Measurements from ENCODE around the gene SLIT3.

Gene SLIT3

DNA sequence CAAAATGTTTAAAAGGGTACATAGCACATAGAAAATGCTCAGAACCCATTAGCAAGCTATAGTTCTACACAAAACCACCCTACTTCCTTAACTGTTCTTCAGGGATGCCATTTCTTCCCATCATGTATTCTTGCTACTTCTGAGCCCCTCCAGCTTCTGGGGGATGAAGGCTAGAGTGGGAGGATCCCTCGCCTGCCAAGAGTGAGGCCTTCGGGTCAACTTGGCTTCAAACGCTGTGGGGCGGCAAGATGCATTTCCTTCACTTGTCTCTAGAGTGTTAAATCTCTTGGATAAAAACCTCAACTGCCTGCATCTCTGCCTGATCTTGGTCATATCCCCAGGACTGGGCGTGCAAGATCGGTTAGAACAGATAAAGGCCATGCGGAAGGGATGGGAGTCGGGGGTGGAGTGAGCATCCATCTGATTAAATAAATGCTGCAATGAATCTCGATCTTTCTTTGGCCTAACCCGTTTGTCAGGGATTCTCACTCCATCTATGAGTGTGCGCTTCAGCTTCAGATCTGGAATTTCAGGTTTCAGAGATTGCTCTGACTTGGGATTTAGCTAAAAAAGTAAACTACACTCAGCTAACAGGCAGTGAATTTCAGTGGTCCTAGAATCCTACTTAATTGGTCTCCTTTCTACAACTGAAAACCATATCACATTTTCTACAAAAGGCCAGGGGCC lies 603.8 kb downstream of the SLIT3 start:
- no peak for TF ChIP-seq CTCF (conservative IDR thresholded peaks at IDR 0.05; ENCODE audit: low read depth, low read length)
- no peak overlapping the region for H3K4me3 ChIP-seq (ENCODE audit: low read depth, low read length)
- DNase-seq (ENCODE audit: low read depth): no peak

GRCh38 chr5:168696611-168697010 lies 604.3 kb downstream of the SLIT3 start:
- no peak for TF ChIP-seq CTCF (conservative IDR thresholded peaks at IDR 0.05; ENCODE audit: low read depth, low read length)
- DNase-seq (ENCODE audit: low read depth): no peak
- no peak overlapping the region for H3K4me3 ChIP-seq (ENCODE audit: low read depth, low read length)

- no peak for DNase-seq (ENCODE audit: low read depth)
- no peak for TF ChIP-seq CTCF (conservative IDR thresholded peaks at IDR 0.05; ENCODE audit: low read depth, low read length)
- H3K4me3 ChIP-seq (ENCODE audit: low read depth, low read length): no peak overlapping the region
These were observed 605.6 kb downstream of the SLIT3 start for GRCh38 chr5:168695301-168695835.

DNA sequence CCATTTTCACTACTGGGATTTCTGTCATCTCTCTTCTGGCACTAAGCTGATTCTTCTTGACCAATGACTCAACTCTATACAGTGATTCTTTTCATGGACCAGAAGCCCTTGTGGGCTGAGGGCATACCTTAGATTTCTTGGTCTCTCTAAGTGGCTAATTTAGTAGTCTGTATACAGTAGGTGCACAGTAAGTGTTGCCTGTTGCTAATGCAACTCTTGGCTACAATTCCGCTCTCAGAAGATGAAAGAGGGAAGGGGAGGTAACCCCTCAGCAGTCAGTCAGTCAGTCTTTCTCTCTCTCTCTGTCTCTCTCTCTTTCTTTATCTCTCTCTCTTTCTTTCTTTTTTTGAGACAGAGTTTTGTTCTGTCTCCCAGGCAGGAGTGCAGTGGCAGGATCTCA lies 606.6 kb downstream of the SLIT3 start:
- no peak overlapping the region for H3K4me3 ChIP-seq (ENCODE audit: low read depth, low read length)
- no peak for DNase-seq (ENCODE audit: low read depth)
- no peak for TF ChIP-seq CTCF (conservative IDR thresholded peaks at IDR 0.05; ENCODE audit: low read depth, low read length)

GRCh38 chr5:168693883-168694282 lies 607.1 kb downstream of the SLIT3 start:
- H3K4me3 ChIP-seq (ENCODE audit: low read depth, low read length): no peak overlapping the region
- DNase-seq (ENCODE audit: low read depth): no peak
- TF ChIP-seq CTCF (conservative IDR thresholded peaks at IDR 0.05; ENCODE audit: low read depth, low read length): no peak

DNA sequence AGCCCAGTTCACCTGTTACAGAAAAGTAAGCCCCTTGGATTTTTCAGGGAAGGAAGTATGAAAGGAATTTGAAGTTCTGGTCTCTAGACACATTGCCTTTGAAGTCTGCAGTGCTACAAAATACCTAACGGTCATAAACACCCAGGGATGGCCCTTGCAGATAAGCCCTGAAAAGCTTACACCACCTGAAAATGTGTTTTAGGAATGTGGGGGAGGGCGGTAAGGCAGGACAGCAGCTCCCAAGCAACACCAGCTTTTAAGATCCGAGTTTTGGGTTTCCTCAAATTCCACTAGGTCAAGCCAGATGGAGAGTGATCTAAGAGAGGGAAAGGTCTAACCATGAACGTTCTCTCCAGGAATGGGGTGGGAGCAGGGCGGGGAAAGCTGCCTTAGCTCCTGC lies 607.6 kb downstream of the SLIT3 start:
- no peak for DNase-seq (ENCODE audit: low read depth)
- no peak for TF ChIP-seq CTCF (conservative IDR thresholded peaks at IDR 0.05; ENCODE audit: low read depth, low read length)
- H3K4me3 ChIP-seq (ENCODE audit: low read depth, low read length): no peak overlapping the region

GRCh38 chr5:168691891-168692290 lies 609.0 kb downstream of the SLIT3 start:
- H3K4me3 ChIP-seq (ENCODE audit: low read depth, low read length): no peak overlapping the region
- no peak for DNase-seq (ENCODE audit: low read depth)
- TF ChIP-seq CTCF (conservative IDR thresholded peaks at IDR 0.05; ENCODE audit: low read depth, low read length): no peak
